Neural cell (in vitro differentiated cells): Measurements from ENCODE around the gene DEFB132.

ENCODE experiments used
- CTCF ChIP-seq: fragments of 450-650 bp; IDR thresholded peaks from 2 replicates; pipeline ENCODE4 v1.5.1; 2014; ENCODE audit warnings: antibody characterized with exemption, mild to moderate bottlenecking, moderate library complexity; ENCODE audit not compliant: poor library complexity, severe bottlenecking
- EP300 ChIP-seq: fragments of 450-650 bp; conservative IDR thresholded peaks from 2 replicates; pipeline ENCODE4 v1.6.1; 2014; ENCODE audit warnings: antibody characterized with exemption, mild to moderate bottlenecking, moderate library complexity; ENCODE audit not compliant: poor library complexity, severe bottlenecking
- EZH2 ChIP-seq: fragments of 200-600, 300-800 bp; shearing (Covaris generic), sonication (generic); IDR thresholded peaks from 2 replicates; pipeline ENCODE4 v1.6.1; 2014; ENCODE audit warnings: antibody characterized with exemption, low read length, borderline replicate concordance, mild to moderate bottlenecking; ENCODE audit not compliant: insufficient read depth, poor library complexity, severe bottlenecking
- MXI1 ChIP-seq: fragments of 450-650 bp; conservative IDR thresholded peaks from 2 replicates; pipeline ENCODE4 v1.6.1; 2014; ENCODE audit warnings: antibody characterized with exemption, mild to moderate bottlenecking; ENCODE audit not compliant: poor library complexity, severe bottlenecking
- POLR2AphosphoS5 ChIP-seq: IDR thresholded peaks from 2 replicates; pipeline ENCODE4 v1.6.1; 2012
- RAD21 ChIP-seq: fragments of 450-650 bp; conservative IDR thresholded peaks from 2 replicates; pipeline ENCODE4 v1.6.1; 2014; ENCODE audit warnings: antibody characterized with exemption, mild to moderate bottlenecking, moderate library complexity

GRCh38 chr20:263701-264100 is 6.2 kb downstream of the DEFB132 start:
- TF ChIP-seq CTCF (no peak), EZH2 (no peak), EP300 (no peak), MXI1 (no peak), RAD21 (no peak), POLR2AphosphoS5 (no peak)
